GM18868 (cell line): ENCODE data around the gene RIBC2.
"Not testable (repeated sequence)": the region's sequence is repeated elsewhere in the genome, so short reads cannot be mapped to it uniquely, and the experiment has no call there.

Experiments
- ATAC-seq: cut with Tn5 transposase; IDR thresholded peaks from one replicate; pipeline ENCODE4 v1.9.1; 2021; ENCODE audit warnings: mild to moderate bottlenecking, moderate library complexity; ENCODE audit not compliant: unreplicated experiment

RIBC2 gene

DNA sequence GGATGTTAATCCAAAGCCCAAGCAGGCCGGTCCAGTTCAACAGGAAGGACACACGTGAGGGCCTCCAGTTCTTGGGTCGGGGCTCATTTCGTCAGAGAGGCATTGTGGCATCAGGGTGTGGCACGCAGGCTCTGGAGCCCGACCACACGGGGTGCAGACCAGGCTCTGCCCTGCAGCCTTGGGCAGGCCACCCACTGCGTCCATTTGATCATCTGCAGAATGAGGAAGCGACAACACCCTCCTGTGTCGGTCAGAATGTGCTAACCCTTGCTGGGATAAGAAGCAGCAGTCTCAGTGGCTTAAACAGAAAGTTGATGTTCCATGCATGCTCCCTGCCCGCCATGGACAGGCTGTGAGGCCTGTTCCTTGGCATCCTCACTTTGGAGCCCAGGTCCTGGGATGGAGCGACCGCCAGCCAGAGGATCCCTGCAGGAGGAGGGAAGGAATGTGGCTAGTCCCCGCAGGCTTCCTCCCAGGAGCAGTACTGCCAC is 10.8 kb downstream of the RIBC2 start:
- ATAC-seq = no peak

DNA sequence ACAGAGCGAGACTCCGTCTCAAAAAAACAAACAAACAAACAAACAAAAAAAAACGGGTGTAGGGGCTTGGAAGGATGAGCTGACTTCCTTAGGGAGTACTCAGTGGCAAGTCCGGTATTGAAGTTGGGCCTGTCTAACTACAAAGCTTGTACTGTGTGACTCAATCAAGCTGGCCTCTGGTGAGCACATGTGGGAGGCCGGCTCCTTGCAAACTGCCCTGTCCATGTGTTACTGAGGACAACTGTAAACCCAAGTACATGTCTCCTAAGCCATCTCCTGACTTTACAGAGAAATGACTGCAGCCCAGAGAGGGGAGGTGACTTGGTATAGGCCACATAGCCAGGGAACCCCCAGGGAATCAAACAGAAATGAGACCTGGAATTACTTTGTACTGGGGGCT is 11.6 kb downstream of the RIBC2 start:
- no peak for ATAC-seq

DNA sequence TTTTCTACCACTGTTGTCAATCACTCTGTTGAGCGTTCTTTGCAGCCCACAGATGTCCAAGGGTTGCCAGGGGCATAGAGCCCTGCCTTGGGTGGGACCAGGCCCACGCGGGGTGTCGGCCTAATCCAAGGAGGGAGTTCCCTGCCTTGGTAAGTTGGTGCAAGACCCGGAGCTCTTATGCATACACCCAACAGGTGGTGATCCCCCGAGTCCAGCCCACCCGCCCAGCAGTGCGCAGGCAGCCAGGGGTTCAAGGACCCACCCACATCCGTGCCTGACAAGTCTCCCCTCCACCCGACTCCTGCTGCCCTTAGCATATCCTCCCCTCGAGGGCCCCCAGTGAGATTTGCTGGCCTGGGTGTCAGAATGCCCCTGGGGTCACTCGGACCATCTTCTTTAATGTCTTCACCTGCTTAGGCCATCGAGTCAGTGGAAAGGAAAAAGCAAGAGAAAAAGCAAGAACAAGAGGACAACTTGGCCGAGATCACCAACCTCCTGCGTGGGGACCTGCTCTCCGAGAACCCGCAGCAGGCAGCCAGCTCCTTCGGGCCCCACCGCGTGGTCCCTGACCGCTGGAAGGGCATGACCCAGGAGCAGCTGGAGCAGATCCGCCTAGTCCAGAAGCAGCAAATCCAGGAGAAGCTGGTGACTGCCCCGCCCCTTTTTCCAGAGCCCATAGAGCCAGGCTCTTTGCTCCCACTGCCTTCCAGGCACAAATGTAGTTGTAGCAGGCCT is 12.2 kb downstream of the RIBC2 start:
- no peak for ATAC-seq

DNA sequence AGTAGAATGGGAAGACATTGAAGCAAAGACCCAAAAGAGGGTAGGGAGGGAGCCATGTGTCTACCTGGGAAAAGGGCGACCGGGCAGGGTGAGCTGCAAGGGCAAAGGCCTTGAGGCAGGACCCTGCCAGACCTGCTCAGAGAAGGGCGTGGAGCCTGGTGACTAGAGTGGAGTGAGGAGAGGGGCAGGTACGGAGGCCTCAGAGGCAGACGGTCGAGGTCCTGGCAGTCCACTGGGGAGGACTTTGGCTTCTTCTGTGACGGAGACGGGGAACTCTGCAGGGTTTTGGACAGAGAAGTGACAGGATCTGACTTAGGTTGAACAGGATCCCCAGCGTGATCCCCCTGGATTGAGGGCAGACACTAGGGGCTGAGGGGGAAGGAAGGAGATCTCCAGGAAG is 12.9 kb downstream of the RIBC2 start:
- ATAC-seq = no peak

DNA sequence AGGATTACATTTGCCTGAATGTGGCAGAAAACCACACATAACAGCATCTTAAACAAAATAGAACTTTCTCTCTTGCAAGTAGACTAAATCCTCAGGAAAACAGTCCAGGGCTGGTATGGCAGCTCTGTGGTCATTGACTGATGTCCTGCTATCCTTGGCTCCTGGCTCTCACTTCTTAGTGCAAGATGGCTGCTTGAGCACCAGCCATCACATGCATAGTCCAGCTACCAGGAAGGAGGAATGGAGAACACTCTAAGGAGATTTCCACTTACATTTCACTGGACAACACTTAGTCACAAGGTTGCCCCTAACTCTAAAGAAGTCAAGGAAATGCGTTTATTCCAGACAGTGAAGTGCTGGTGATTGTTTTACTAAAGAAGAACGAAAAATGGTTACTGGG is 13.6 kb downstream of the RIBC2 start:
- ATAC-seq = no peak

DNA sequence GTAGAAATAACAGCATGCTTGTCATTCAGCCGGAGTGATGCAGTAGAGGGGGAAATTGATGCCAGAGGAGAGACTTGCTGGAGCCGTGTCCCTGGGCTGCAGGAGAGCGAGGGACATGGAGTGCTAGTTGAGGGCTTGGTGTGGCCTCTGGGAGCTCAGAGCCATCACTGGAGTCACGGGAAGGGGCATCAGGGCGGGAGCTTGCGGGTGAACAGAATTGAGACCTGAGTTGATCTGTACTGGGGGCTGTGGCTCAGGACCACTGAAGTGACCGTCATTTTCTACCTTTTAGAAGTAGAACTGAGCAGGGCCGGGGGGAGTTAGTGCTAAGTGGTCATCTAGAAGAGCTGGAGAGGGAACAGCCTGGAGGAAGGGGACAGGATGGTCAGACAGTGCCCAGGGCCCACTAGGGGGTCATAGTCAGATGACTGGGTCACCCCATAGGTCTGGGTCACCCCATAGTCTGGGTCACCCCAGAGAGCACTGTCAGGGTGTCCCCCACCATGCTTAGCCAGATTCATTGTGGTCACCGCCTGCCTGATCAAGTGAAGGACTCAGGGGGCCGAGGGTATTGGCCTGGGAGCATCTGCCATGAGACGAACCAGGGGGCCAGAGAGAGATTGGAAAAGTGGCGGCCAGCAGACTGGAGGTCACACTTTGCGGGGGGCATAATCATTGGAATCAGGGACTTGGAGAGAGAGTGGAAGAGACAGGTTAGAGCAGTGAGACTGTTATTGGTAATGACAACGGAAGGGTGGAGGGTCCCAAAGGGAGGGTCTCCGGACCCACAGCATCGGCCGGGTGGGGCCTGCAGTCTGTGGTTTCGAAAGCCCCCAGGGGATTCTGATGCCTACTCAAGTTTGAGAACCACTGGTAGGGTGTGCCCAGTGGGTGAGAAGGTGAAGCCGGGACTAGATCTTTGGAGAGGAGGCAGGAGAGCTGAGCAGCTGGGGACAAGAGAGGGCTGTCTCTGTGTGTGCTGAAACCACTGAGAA is 15.2 kb downstream of the RIBC2 start:
- no peak for ATAC-seq

DNA sequence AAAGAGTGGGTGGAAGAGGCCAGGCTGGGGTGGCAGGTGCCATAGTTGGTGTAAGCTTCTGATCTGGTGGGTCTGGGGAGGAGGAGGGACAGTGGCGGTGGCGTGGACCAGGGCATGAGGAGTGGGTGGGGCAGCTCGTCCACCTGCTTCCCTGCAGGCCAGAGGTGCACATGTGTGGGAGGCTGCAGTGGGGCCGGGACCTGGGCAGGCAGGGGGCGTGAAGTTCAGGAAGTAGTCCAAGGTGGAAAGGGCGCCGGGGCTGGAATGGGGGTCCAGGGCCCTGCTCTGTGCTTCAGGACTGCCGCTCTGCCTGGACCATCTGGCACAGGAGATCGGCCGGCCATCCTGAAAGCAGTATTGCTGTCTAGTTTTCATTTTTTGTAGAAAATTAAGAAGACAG is 15.9 kb downstream of the RIBC2 start:
- ATAC-seq = no peak

DNA sequence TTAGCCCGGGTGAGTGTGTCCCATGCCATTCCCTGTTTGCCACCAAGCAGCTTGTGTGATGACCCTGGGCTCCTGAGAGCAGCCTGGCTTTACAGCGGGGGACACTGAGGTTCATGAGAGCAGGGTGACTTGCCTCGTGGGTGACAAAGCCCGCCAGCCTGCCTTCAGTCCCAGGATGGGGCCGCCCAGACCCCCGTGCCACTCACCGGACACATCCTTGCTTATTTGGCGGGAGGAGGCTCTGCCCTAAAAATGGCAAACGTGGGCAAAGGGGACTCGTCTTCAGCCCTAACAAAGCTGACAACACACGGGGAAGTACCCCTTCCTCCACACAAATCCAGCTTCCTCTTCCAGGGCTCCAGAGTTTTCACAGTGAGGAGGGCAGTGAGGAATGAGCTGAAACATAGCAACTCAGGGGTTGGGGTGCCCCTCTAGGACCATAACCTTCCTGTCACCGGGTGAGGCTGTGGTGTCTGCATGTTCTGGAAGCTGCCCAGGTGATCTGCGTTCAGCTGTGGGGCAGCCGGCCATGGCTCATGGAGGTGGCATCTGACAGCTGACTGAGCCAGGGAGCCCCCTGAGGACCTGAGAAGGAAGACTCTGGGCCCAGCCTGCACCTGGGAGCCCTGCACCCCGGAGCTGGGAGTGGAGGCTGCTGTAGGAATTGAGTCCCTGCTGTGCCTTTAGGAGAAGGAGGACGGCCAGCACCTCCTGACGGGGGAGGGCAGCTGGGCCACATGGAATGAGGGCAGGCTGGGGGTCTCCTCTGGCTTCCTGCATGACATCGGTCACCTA is 16.7 kb downstream of the RIBC2 start:
- no peak for ATAC-seq

DNA sequence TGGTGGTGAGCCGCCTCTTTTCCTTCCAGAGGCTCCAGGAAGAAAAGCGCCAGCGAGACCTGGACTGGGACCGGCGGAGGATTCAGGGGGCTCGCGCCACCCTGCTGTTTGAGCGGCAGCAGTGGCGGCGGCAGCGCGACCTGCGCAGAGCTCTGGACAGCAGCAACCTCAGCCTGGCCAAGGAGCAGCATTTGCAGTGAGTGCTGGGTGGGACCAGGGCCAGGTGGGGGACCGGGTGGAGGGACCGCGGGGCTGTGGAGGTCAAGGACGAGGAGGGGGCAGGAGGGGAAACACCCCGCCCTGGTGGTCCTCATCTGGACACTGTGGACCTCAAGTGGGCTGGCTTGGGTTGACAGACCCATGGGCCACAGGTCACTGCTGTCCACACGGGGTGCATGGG is 17.4 kb downstream of the RIBC2 start:
- no peak for ATAC-seq

DNA sequence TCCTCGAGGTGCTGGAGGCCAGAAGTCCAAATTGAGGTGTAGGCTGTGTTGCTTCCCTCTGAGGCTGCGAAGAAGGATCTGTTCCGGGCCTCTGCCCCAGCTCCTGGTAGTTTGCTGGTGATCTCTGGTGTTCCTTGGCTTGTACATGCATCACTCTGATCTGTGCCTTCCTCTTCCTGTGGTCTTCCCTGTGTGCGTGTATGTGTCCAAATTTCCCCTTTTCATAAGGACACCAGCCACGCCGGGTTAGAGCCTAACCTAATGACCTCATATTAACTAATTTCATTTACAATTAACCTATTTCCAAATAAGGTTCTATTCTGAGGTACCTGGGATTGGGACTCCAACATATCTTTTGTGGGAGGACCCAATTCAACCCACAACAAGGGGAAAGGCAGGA is 21.5 kb downstream of the RIBC2 start:
- no peak for ATAC-seq

DNA sequence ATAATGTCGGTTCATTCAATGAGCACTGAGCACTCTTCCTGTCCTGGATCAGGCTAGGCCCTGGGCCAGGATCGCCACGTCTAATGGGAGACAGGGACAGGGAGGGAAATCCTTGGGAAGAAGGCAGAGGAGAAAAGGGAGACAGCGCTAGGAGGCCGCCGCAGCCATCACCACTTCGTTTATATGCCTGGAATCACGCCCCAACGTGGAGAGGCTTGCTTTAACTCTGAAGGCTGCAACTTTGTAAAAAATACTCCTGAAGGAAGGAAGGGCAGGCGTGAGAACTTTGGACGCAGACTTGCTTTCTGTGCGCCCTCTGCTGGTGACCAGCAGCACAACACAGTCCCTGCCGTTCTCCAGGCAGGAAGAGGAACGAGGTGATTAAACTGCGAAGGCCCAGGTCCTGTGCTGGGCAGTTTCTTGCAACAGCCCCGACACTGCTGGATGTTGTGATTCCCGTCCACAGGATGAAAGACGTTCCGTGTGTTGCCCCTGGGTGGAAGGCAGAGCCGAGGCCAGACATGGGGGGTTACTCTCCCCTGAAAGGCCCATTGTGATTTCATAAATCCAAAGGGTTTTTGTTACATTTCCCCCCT is 22.1 kb downstream of the RIBC2 start:
- no peak for ATAC-seq

DNA sequence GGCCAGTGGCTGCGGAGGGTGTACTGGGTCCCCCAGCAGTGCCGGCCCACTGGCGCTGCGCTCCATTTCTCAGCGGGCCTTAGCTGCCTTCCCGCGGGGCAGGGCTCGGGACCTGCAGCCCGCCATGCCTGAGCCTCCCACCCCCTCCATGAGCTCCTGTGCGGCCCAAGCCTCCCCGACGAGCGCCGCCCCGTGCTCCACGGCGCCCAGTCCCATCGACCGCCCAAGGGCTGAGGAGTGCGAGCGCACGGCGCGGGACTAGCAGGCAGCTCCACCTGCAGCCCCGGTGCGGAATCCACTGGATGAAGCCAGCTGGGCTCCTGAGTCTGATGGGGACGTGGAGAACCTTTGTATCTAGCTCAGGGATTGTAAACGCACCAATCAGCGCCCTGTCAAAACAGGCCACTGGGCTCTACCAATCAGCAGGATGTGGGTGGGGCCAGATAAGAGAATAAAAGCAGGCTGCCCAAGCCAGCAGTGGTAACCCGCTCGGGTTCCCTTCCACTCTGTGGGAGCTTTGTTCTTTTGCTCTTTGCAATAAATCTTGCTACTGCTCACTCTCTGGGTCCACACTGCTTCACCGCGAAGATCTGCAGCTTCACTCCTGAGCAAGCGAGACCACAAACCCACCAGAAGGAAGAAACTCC is 23.5 kb downstream of the RIBC2 start:
- ATAC-seq = not testable (repeated sequence)

DNA sequence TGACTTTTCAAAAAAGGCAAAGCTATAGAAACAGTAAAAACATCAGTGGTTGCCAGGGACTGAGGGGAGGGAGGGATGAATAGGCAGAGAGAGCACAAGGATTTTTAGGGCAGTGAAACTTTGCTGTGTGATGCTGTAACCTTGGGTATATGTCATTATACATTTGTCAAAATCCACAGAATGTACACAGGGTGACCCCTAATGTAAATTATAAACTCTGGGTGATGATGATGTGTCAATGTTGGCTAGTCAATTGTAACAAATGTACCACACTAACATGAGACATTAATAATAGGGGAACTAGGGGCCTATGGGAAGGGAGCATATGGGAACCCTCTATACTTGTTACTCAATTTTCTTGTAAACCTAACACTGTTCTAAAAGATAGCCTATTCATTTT is 24.8 kb downstream of the RIBC2 start:
- no peak for ATAC-seq

DNA sequence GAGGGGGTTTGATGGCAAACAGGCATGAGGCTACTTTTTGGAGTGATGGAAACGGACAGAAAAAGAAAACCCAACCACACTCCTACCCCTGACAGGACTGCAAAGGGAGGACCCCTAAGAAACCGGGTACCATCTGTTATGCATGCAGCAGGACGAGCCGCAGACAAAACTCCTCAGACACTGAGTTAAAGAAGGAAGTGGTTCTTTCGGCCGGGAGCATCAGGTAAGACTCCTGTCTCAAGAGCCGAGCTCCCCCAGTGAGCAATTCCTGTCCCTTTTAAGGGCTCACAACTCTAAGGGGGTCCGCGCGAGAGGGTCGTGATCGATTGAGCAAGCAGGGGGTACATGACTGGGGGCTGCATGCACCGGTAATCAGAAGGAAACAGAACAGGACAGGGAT is 27.2 kb downstream of the RIBC2 start:
- ATAC-seq = not testable (repeated sequence)

DNA sequence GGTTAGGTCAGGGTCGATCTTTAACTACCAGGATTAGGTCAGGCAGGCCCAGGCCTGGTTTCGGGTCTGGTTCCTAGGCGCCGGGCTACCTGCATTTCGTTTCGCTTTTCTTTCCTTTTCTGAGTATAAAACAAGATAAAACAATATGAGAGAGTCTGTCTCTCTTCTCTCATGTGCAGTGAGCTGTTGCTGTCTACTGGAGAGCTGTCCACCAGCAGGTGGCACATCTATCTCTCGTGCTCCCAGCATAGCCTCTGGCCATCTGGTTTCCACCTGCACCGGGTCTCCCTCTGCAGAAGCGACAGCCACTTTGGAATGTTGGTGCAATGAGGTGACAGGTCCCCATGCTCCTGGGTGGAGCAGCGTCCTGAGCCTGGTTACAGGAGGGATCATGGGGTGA is 27.6 kb downstream of the RIBC2 start:
- no peak for ATAC-seq

DNA sequence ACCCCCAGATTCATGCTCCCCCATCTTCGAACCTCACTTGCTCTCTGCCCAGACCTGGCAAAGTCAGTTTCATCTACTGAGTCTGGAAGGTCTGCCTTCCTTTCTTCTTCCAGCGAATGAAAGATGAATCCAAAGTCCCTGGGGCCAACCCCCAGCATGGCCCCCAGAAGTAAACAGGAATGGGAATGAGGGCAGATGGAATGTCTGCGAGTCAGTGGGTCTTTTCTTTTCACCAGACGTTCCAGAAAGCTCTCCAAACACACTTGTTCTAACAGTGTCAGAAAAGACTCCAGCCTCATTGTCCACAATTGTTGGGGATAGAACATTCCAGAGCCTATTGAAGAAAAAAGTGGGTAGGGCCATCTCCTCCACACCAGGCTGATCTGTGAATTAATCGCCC is 28.6 kb downstream of the RIBC2 start:
- ATAC-seq = no peak

DNA sequence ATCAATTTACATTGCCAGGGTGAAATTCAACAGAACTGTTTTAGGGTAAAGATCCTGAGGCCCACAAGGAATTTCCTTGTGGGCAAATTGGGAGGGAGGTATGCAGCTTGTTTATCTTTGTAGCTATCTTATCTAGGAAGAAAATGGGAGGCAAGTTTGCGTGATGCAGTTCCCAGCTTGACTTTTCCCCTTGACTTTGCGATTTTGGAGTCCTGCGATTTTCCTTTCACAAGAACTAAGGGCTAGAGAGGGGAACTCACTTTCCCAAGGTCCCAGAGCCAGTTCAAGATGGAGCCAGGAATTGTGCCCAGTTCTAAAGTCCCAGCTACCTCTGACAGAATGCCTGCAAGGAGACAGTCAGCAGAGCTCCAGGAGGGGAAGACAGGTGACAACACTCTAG is 30.7 kb downstream of the RIBC2 start:
- ATAC-seq = no peak

DNA sequence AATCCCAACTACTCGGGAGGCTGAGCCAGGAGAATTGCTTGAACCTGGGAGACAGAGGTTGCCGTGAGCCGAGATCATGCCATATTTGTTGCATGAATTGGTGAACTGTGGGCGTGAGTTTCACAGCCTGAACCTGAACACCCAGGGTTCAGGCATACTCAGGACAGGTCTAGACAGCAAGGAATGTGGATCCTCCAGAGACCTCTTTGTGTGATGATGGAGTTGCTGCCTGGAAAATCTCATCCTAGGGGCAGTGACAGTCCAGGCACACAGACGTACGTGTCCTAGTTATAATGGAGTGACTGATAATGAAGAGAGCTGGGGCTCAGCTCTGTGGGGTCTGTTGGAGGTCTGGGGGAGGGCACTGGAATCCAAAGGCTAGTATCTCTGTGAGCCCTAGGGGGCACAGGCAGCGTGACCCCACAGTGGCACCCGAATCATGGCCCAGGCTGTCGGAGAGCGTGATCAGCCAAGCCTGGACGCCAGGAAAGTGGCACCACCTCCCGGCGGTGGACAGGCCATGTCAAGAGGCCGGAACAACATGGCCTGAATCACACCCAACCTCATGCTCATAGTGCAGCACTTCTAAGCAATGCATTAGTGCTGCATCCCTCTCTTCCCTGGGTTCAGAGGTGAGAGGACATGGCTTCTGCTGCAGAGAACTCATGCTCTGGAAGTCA is 31.7 kb downstream of the RIBC2 start:
- ATAC-seq = no peak

DNA sequence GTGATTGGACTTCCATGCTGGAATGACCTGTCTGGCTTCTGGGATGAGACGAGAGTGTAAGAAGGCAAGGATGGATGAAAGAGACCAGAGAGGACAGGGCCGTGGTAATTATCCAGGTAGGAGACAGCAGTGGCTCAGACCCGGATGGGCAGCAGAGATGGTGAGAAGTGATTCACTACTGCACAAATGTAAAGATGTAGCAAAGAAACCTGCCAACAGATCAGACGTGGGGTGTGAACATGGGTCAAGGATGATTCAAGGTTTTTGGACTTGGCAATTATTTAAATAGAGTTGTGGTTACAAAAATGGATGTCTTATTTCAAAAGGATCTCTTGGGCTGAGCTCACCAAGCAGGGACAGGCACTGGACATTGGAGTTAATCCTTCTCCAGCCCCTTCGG is 32.7 kb downstream of the RIBC2 start:
- no peak for ATAC-seq

DNA sequence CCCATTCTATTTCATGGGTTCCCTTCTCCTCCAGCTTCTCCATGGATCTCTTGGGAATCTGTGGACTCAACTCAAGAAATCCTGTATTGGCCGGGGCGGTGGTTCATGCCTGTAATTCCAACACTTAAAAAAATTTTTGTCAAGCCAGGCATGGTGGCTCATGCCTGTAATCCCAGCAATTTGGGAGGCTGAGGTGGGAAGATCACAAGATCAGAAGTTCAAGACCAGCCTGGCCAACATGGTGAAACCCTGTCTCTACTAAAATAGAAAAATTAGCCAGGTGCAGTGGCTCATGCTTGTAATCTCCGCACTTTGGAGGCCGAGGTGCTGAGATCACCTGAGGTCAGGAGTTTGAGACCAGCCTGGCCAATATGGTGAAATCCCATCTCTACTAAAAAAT is 34.1 kb downstream of the RIBC2 start:
- ATAC-seq = not testable (repeated sequence)
